A673 (cell line): ENCODE results near the gene NFU1.
A peak's percentile ranks its signal among the peaks of the same experiment; 100 is the strongest.

Experiments
- EZH2 ChIP-seq: fragments of 200-600 bp; sonication (generic); IDR thresholded peaks from 2 replicates; pipeline ENCODE4 v1.6.1; 2017; ENCODE audit warnings: borderline replicate concordance, low read depth, mild to moderate bottlenecking, mixed read lengths, antibody characterized with exemption, low read length; ENCODE audit not compliant: poor library complexity, severe bottlenecking
- TF ChIP-seq, protein P1 (sequence below): fragments of 300-800, 200-600 bp; sonication (generic); conservative IDR thresholded peaks from 2 replicates; pipeline ENCODE4 v1.5.1; 2017; ENCODE audit warnings: low read depth, mild to moderate bottlenecking, antibody characterized with exemption, low read length, moderate library complexity, mixed read lengths

DNA sequence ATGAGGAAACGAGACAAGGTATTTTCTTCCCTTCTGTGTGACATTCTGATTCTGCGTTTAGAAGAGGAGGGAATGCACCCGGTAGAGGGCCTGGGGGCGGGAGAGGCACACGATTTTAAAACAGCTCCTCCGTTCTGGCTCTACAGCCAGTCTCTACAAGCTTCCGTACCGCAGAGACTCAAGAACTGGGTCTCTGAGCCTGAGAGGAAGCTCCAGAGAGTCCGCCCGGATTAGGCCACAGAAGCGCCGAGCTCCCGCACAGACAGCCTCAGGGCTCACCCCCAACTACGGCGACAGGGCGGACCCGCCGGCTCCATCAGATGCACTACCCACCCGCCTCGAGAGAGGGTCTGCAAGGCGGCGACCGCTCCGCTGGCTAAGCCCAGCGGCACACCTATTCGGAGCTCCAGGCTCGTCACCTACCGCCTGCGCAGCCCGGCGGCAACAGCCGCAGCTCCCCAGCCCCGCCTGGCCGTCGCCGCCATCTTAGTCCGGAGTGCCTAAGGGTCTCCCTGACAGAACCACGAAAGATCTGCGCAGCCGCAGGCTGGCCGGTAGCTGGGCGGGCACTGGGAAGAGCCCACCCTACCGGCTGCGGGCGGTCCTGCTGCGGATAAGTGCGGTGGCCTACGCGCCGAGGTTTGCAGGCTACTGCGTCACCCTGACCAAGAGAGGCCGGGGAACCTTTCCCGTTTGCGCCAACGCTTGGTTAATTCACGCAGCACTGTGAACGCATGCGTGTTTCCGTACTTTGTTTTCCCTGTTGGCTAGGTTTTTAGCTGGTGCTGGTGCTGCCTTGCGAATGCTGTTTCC, at the start of gene NFU1:
- TF ChIP-seq, protein P1, sequence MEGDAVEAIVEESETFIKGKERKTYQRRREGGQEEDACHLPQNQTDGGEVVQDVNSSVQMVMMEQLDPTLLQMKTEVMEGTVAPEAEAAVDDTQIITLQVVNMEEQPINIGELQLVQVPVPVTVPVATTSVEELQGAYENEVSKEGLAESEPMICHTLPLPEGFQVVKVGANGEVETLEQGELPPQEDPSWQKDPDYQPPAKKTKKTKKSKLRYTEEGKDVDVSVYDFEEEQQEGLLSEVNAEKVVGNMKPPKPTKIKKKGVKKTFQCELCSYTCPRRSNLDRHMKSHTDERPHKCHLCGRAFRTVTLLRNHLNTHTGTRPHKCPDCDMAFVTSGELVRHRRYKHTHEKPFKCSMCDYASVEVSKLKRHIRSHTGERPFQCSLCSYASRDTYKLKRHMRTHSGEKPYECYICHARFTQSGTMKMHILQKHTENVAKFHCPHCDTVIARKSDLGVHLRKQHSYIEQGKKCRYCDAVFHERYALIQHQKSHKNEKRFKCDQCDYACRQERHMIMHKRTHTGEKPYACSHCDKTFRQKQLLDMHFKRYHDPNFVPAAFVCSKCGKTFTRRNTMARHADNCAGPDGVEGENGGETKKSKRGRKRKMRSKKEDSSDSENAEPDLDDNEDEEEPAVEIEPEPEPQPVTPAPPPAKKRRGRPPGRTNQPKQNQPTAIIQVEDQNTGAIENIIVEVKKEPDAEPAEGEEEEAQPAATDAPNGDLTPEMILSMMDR: peak; percentile 61
- no peak for TF ChIP-seq EZH2
